ENCODE results near the gene LYPLAL1. TPM values are rescaled to one million over a fixed set of nuclear protein-coding genes. Genes with fewer than 3 reads are reported as not detected.

LYPLAL1 gene
- polyA plus RNA-seq, 1 donor (not counting 4 experiments of a cell fraction or from before 2014, with no cell fraction given) = 41.1 TPM

GRCh38 chr1:219177940-219178339, 4.3 kb downstream of the LYPLAL1 start:
- no peak for TF ChIP-seq CTCF (optimal IDR thresholded peaks at IDR 0.05 in 1 of 3, IDR thresholded peaks at IDR 0.05 in 1 of 3, conservative IDR thresholded peaks at IDR 0.05 in 1 of 3; ENCODE audit: extremely low read depth in 1 of 3, insufficient read depth in 2 of 3, low read length in 3 of 3)
- DNase-seq (ENCODE audit: low read depth, low spot score) = no peak
- H3K9ac ChIP-seq (ENCODE audit: control insufficient read depth, extremely low read depth, insufficient read depth, low read length) = no peak overlapping the region
- H2AFZ ChIP-seq (ENCODE audit: control insufficient read depth, low read length) = no peak overlapping the region
- no peaks in the 10 kb centered on the region for H4K20me1 ChIP-seq (ENCODE audit: control insufficient read depth, extremely low read depth, insufficient read depth, low read length)
- H3K79me2 ChIP-seq (ENCODE audit: control insufficient read depth, insufficient read depth, low read length) = peaks cover 19% of the 10 kb centered on the region
- H3K36me3 ChIP-seq (ENCODE audit: control insufficient read depth in 2 of 2, extremely low read depth in 1 of 2, insufficient read depth in 2 of 2, low read length in 2 of 2) = peaks cover 0 to 4% of the 10 kb centered on the region in 2 experiments
- peaks cover 24% of the 10 kb centered on the region for H3K4me1 ChIP-seq (ENCODE audit: control insufficient read depth, extremely low read depth, insufficient read depth, low read length)
- no peak overlapping the region for H3K27ac ChIP-seq (ENCODE audit: control insufficient read depth, insufficient read depth, low read length)
- no peak for FAIRE-seq
- H3K4me2 ChIP-seq (ENCODE audit: control insufficient read depth, extremely low read depth, insufficient read depth, low read depth, low read length) = peak overlapping the region; percentile 27
- dilution Hi-C loops (cut with MboI; ENCODE audit: extremely low pct_ligation_motif_present, low sequenced_read_pairs) = no loop called here
- H3K4me3 ChIP-seq (ENCODE audit: control insufficient read depth in 2 of 3, extremely low read depth in 1 of 3, insufficient read depth in 2 of 3, low read depth in 1 of 3, low read length in 3 of 3) = no peak overlapping the region
- H3K9me1 ChIP-seq (ENCODE audit: control insufficient read depth, extremely low read depth, insufficient read depth, low read length) = peaks cover 3% of the 10 kb centered on the region
- no peaks in the 10 kb centered on the region for H3K27me3 ChIP-seq (ENCODE audit: control insufficient read depth, extremely low read depth, insufficient read depth, low read length)
- H3K9me3 ChIP-seq (ENCODE audit: control insufficient read depth, low read depth, low read length) = no peaks in the 10 kb centered on the region

- peaks cover 18% of the 10 kb centered on the region for H3K79me2 ChIP-seq (ENCODE audit: control insufficient read depth, insufficient read depth, low read length)
- no peaks in the 10 kb centered on the region for H4K20me1 ChIP-seq (ENCODE audit: control insufficient read depth, extremely low read depth, insufficient read depth, low read length)
- FAIRE-seq = no peak
- H3K27me3 ChIP-seq (ENCODE audit: control insufficient read depth, extremely low read depth, insufficient read depth, low read length) = no peaks in the 10 kb centered on the region
- H3K27ac ChIP-seq (ENCODE audit: control insufficient read depth, insufficient read depth, low read length) = no peak overlapping the region
- H3K9me3 ChIP-seq (ENCODE audit: control insufficient read depth, low read depth, low read length) = no peaks in the 10 kb centered on the region
- TF ChIP-seq CTCF (optimal IDR thresholded peaks at IDR 0.05 in 1 of 3, IDR thresholded peaks at IDR 0.05 in 1 of 3, conservative IDR thresholded peaks at IDR 0.05 in 1 of 3; ENCODE audit: extremely low read depth in 1 of 3, insufficient read depth in 2 of 3, low read length in 3 of 3) (no peak), EZH2 (IDR thresholded peaks at IDR 0.05; ENCODE audit: low read length) (no peak)
- H3K36me3 ChIP-seq (ENCODE audit: control insufficient read depth in 2 of 2, extremely low read depth in 1 of 2, insufficient read depth in 2 of 2, low read length in 2 of 2) = peaks cover 0 to 4% of the 10 kb centered on the region in 2 experiments
- no peak overlapping the region for H2AFZ ChIP-seq (ENCODE audit: control insufficient read depth, low read length)
- peaks cover 3% of the 10 kb centered on the region for H3K9me1 ChIP-seq (ENCODE audit: control insufficient read depth, extremely low read depth, insufficient read depth, low read length)
- H3K4me3 ChIP-seq (ENCODE audit: control insufficient read depth in 2 of 3, extremely low read depth in 1 of 3, insufficient read depth in 2 of 3, low read depth in 1 of 3, low read length in 3 of 3) = no peak overlapping the region
- no peak overlapping the region for H3K9ac ChIP-seq (ENCODE audit: control insufficient read depth, extremely low read depth, insufficient read depth, low read length)
- H3K4me1 ChIP-seq (ENCODE audit: control insufficient read depth, extremely low read depth, insufficient read depth, low read length) = peaks cover 21% of the 10 kb centered on the region
- dilution Hi-C loops (cut with MboI; ENCODE audit: extremely low pct_ligation_motif_present, low sequenced_read_pairs) = no loop called here
- no peak for DNase-seq (ENCODE audit: low read depth, low spot score)
- no peak overlapping the region for H3K4me2 ChIP-seq (ENCODE audit: control insufficient read depth, extremely low read depth, insufficient read depth, low read depth, low read length)
Observed at GRCh38 chr1:219179293-219179692, 5.6 kb downstream of the LYPLAL1 start.
